SK-N-SH (cell line): ENCODE data around the gene TBC1D21. TPM values are rescaled to one million over a fixed set of nuclear protein-coding genes. Genes with fewer than 3 reads are reported as not detected.

Experiments
- CTCF ChIA-PET: fragments of 300-600, 350-600 bp; formaldehyde crosslinking; extraction: SDS; loops from one replicate; lab custom pipeline; 2021; lab: Yijun Ruan, JAX
- POLR2A ChIA-PET: fragments of 350-600 bp; sonication (Branson Sonifier 250); formaldehyde crosslinking; extraction: SDS; loops from one replicate; lab custom pipeline; 2020; ENCODE audit warnings: antibody characterized with exemption, inconsistent platforms; lab: Yijun Ruan, JAX
- DNase-seq: peaks from one replicate; pipeline ENCODE4 v3.0.0; 2012
- H2AFZ ChIP-seq: fragments of 200-600 bp; sonication (generic); 2 replicates; pipeline ENCODE4 v1.8.1; 2016; ENCODE audit warnings: antibody characterized with exemption, mild to moderate bottlenecking, low read depth
- H3F3A ChIP-seq: fragments of 200-600 bp; sonication (generic); replicated peaks from 2 replicates; pipeline ENCODE3; 2016; ENCODE audit warnings: antibody characterized with exemption, mild to moderate bottlenecking; ENCODE audit not compliant: insufficient read depth
- H3K27ac ChIP-seq, 2 experiments: fragments of 200-500 bp in 1 of 2; fragments of 200-600 bp in 1 of 2; sonication (Bioruptor generic) in 1 of 2; sonication (generic), shearing (Covaris generic) in 1 of 2; 2 replicates each; pipeline versions ENCODE4 v1.5.1 to v1.6.1; 2014 to 2016; ENCODE audit warnings: low read depth in 2 of 2, inconsistent platforms in 1 of 2, low read length in 1 of 2, mild to moderate bottlenecking in 1 of 2, mixed read lengths in 1 of 2
- H3K27me3 ChIP-seq: fragments of 200-600 bp; sonication (generic), shearing (Covaris generic); 2 replicates; pipeline ENCODE4 v1.6.1; 2016; ENCODE audit warnings: mixed run types; ENCODE audit not compliant: insufficient read depth
- H3K36me3 ChIP-seq, 2 experiments: fragments of 200-500 bp in 1 of 2; fragments of 200-600 bp in 1 of 2; sonication (Bioruptor generic) in 1 of 2; sonication (generic) in 1 of 2; replicated peaks in 1 of 2; 2 replicates each; pipeline versions ENCODE3 to v1.5.1; 2014 to 2016; ENCODE audit warnings: low read length in 1 of 2, mild to moderate bottlenecking in 1 of 2; ENCODE audit not compliant: insufficient read depth in 2 of 2, control insufficient read depth in 1 of 2
- H3K4me1 ChIP-seq, 2 experiments: fragments of 200-500 bp in 1 of 2; fragments of 200-600 bp in 1 of 2; sonication (Bioruptor generic) in 1 of 2; sonication (generic), shearing (Covaris generic) in 1 of 2; 2 replicates each; pipeline versions ENCODE4 v1.5.1 to v1.6.1; 2014 to 2016; ENCODE audit warnings: low read depth in 1 of 2, low read length in 1 of 2, mixed run types in 1 of 2; ENCODE audit not compliant: insufficient read depth in 2 of 2, control insufficient read depth in 1 of 2
- H3K4me2 ChIP-seq: fragments of 200-600 bp; sonication (generic), shearing (Covaris generic); 2 replicates; pipeline ENCODE4 v1.6.1; 2017; ENCODE audit warnings: mixed run types
- H3K4me3 ChIP-seq, 2 experiments: fragments of 200-500 bp in 1 of 2; fragments of 200-600 bp in 1 of 2; sonication (Bioruptor generic) in 1 of 2; sonication (generic), shearing (Covaris generic) in 1 of 2; 2 replicates each; pipeline versions ENCODE4 v1.5.1 to v1.8.1; 2014 to 2016; ENCODE audit warnings: low read depth in 2 of 2, inconsistent platforms in 1 of 2, low read length in 1 of 2, mild to moderate bottlenecking in 1 of 2, mixed read lengths in 1 of 2, moderate library complexity in 1 of 2
- H3K79me2 ChIP-seq: fragments of 200-600 bp; sonication (generic); 2 replicates; pipeline ENCODE4 v1.8.1; 2017; ENCODE audit warnings: mild to moderate bottlenecking; ENCODE audit not compliant: insufficient read depth
- H3K9ac ChIP-seq: fragments of 200-600 bp; sonication (generic); 2 replicates; pipeline ENCODE4 v1.6.1; 2017; ENCODE audit warnings: mixed run types
- H3K9me2 ChIP-seq: fragments of 200-600 bp; sonication (generic); 2 replicates; pipeline ENCODE4 v1.6.1; 2017; ENCODE audit warnings: mixed run types
- H3K9me3 ChIP-seq: fragments of 200-600 bp; sonication (generic); 2 replicates; pipeline ENCODE4 v1.6.1; 2017; ENCODE audit warnings: mixed run types, mild to moderate bottlenecking, moderate library complexity
- H4K20me1 ChIP-seq: fragments of 200-600 bp; sonication (generic); 2 replicates; pipeline ENCODE4 v1.6.1; 2017; ENCODE audit warnings: mild to moderate bottlenecking, mixed run types; ENCODE audit not compliant: insufficient read depth
- ELF1 ChIP-seq: IDR thresholded peaks from 2 replicates; pipeline ENCODE4 v1.4.0; 2012
- EP300 ChIP-seq, 2 experiments: IDR thresholded peaks; 2 replicates each; pipeline versions ENCODE4 v1.4.0 to v1.6.1; 2012; ENCODE audit warnings: borderline replicate concordance in 1 of 2, low read depth in 1 of 2, low read length in 1 of 2
- EZH2phosphoT487 ChIP-seq: fragments of 200-600 bp; sonication (generic); IDR thresholded peaks from 2 replicates; pipeline ENCODE4 v1.6.1; 2017; ENCODE audit warnings: low read depth, mixed run types, mild to moderate bottlenecking, antibody characterized with exemption, moderate library complexity, borderline replicate concordance
- FOSL2 ChIP-seq: IDR thresholded peaks from 2 replicates; pipeline ENCODE4 v1.4.0; 2012; ENCODE audit warnings: low read depth, mild to moderate bottlenecking, moderate library complexity, borderline replicate concordance
- FOXJ3 ChIP-seq: sonication (generic); formaldehyde crosslinking; IDR thresholded peaks from 2 replicates; pipeline ENCODE4 v1.5.1; 2020; ENCODE audit warnings: mild to moderate bottlenecking, missing genetic modification reagents
- GABPA ChIP-seq: IDR thresholded peaks from 2 replicates; pipeline ENCODE4 v1.4.0; 2012; ENCODE audit warnings: low read depth, mild to moderate bottlenecking
- GATA2 ChIP-seq: sonication (generic); formaldehyde crosslinking; IDR thresholded peaks from 2 replicates; pipeline ENCODE4 v1.5.0; 2020; ENCODE audit warnings: mild to moderate bottlenecking, missing genetic modification reagents
- MEF2A ChIP-seq: IDR thresholded peaks from 2 replicates; pipeline ENCODE4 v1.4.0; 2012; ENCODE audit warnings: low read depth, borderline replicate concordance
- MXI1 ChIP-seq: IDR thresholded peaks from 2 replicates; pipeline ENCODE4 v1.6.1; 2012; ENCODE audit warnings: mild to moderate bottlenecking, low read depth, low read length, improper control_type of control experiment
- NFIC ChIP-seq: IDR thresholded peaks from 2 replicates; pipeline ENCODE4 v1.4.0; 2012; ENCODE audit warnings: borderline replicate concordance
- RAD21 ChIP-seq: IDR thresholded peaks from 2 replicates; pipeline ENCODE4 v1.6.1; 2012; ENCODE audit warnings: mild to moderate bottlenecking, low read length
- RFX5 ChIP-seq: IDR thresholded peaks from 2 replicates; pipeline ENCODE4 v1.6.1; 2012; ENCODE audit warnings: mild to moderate bottlenecking, improper control_type of control experiment, low read length
- SMC3 ChIP-seq: IDR thresholded peaks from 2 replicates; pipeline ENCODE4 v1.6.1; 2012; ENCODE audit warnings: low read depth, low read length, improper control_type of control experiment
- TAF1 ChIP-seq: IDR thresholded peaks from 2 replicates; pipeline ENCODE4 v1.6.1; 2012; ENCODE audit warnings: low read depth, mild to moderate bottlenecking, low read length, moderate library complexity, borderline replicate concordance
- TCF12 ChIP-seq: IDR thresholded peaks from 2 replicates; pipeline ENCODE4 v1.4.0; 2012
- YY1 ChIP-seq: IDR thresholded peaks from 2 replicates; pipeline ENCODE4 v1.4.0; 2012; ENCODE audit warnings: low read depth, mild to moderate bottlenecking
- WGBS: methylation state at CpG from one replicate; pipeline ENCODE4 v1.1.6; 2017; ENCODE audit warnings: low lambda C conversion rate; 5-methylcytosine and 5-hydroxymethylcytosine counted together
- polyA plus RNA-seq, 3 experiments: library from polyadenylated mRNA; depleted of rRNA; stranded (reverse); fragments of >200 nt; gene quantifications; 2 replicates each; pipeline ENCODE4 v1.2.3, GENCODE V29; 2012
- TF ChIP-seq, protein P1 (sequence below): fragments of 200-600 bp; sonication (generic); IDR thresholded peaks from 2 replicates; pipeline ENCODE4 v1.6.1; 2017; ENCODE audit warnings: antibody characterized with exemption, mild to moderate bottlenecking, moderate library complexity
- TF ChIP-seq, protein P2 (sequence below): fragments of 150-350 bp; IDR thresholded peaks from 2 replicates; pipeline ENCODE4 v1.6.1; 2016; ENCODE audit warnings: mild to moderate bottlenecking, low read depth, low read length
- TF ChIP-seq, protein P3 (sequence below): IDR thresholded peaks from 2 replicates; pipeline ENCODE4 v1.4.0; 2012; ENCODE audit warnings: low read depth, borderline replicate concordance
- TF ChIP-seq, protein P4 (sequence below): IDR thresholded peaks from 2 replicates; pipeline ENCODE4 v1.4.0; 2012; ENCODE audit warnings: low read depth, borderline replicate concordance

TBC1D21 gene
- polyA plus RNA-seq, 1 of the 3 experiments (the other 2 are of a cell fraction): not detected

DNA sequence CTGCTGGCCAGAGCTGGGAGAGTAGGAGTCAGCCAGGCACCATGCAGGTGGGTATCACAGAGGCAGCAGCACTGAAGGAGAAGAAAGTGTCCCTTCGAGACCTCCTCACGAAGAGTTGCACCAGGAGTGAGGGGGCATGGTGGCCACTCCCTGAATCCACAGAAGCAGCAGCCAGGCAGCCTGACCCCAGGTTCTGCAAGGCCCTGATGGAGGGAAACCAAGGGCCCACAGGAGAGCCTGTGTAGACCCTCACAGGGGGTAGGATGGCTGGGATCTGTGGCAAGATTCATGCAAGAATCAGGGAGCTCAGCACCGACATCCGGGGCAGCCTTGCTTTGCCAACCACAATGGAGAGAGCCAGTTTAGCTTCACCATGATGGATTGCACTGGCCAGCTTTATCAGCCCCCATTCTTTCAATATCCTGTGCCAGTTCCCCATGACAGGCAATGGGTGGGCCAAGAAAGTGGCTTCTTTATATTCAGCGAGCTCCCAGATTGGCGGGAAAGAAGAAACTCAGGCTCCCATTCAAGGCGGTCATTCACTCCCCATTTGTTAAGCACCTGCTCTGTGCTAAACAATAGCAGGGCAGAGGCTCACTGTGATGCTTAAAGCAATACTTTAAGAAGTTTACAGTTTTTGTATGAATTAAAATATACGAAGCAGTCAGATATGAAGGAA, 33.5 kb upstream of the TBC1D21 start (continued):
- TF ChIP-seq, protein P1, sequence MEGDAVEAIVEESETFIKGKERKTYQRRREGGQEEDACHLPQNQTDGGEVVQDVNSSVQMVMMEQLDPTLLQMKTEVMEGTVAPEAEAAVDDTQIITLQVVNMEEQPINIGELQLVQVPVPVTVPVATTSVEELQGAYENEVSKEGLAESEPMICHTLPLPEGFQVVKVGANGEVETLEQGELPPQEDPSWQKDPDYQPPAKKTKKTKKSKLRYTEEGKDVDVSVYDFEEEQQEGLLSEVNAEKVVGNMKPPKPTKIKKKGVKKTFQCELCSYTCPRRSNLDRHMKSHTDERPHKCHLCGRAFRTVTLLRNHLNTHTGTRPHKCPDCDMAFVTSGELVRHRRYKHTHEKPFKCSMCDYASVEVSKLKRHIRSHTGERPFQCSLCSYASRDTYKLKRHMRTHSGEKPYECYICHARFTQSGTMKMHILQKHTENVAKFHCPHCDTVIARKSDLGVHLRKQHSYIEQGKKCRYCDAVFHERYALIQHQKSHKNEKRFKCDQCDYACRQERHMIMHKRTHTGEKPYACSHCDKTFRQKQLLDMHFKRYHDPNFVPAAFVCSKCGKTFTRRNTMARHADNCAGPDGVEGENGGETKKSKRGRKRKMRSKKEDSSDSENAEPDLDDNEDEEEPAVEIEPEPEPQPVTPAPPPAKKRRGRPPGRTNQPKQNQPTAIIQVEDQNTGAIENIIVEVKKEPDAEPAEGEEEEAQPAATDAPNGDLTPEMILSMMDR: no peak
- TF ChIP-seq FOSL2: no peak
- TF ChIP-seq, all 33 proteins: peak for 0

DNA sequence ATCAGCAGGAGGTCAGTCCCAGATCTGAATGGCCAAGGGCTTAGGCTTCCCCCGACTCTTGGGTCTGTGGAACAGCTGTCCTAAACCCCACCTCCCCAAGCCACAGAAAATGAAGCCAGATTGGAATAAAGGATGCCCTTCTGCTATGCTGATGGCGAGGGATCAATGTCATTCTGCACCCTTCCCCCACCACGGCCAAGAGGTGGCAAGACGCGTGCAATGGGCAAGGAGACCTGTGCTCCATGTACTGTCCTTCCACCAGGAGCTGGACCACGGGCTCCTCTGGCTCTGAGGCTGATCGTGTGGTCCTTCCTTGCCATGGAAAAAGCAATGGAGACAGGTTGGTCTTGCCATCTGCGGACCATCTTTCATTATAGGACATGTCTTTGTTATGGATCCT, 32.6 kb upstream of the TBC1D21 start:
- no peaks in the 10 kb centered on the region for H3K9me3 ChIP-seq
- peaks cover 39% of the 10 kb centered on the region for H3K27me3 ChIP-seq
- no peaks in the 10 kb centered on the region for H4K20me1 ChIP-seq
- ChIA-PET CTCF (interaction anchor here (1.0 to 2.0 kb wide), 4 partner anchors 10 to 57 kb away, joined by 3 to 9 read pairs (median 6); partner anchors contain the start of gene TBC1D21), POLR2A (no interaction called here)
- TF ChIP-seq, protein P2, sequence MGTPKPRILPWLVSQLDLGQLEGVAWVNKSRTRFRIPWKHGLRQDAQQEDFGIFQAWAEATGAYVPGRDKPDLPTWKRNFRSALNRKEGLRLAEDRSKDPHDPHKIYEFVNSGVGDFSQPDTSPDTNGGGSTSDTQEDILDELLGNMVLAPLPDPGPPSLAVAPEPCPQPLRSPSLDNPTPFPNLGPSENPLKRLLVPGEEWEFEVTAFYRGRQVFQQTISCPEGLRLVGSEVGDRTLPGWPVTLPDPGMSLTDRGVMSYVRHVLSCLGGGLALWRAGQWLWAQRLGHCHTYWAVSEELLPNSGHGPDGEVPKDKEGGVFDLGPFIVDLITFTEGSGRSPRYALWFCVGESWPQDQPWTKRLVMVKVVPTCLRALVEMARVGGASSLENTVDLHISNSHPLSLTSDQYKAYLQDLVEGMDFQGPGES: no peak
- TF ChIP-seq GATA2 (no peak), EZH2phosphoT487 (no peak), TCF12 (no peak), TAF1 (no peak), EP300 (IDR thresholded peaks at IDR 0.05; ENCODE audit: borderline replicate concordance in 1 of 2, low read depth in 1 of 2, low read length in 1 of 2) (no peak), YY1 (no peak), SMC3 (no peak), MXI1 (no peak), FOXJ3 (CRISPR knock-in tag) (no peak), MEF2A (no peak), RAD21 (no peak), GABPA (no peak), ELF1 (no peak), NFIC (no peak), RFX5 (no peak)
- TF ChIP-seq, protein P3, sequence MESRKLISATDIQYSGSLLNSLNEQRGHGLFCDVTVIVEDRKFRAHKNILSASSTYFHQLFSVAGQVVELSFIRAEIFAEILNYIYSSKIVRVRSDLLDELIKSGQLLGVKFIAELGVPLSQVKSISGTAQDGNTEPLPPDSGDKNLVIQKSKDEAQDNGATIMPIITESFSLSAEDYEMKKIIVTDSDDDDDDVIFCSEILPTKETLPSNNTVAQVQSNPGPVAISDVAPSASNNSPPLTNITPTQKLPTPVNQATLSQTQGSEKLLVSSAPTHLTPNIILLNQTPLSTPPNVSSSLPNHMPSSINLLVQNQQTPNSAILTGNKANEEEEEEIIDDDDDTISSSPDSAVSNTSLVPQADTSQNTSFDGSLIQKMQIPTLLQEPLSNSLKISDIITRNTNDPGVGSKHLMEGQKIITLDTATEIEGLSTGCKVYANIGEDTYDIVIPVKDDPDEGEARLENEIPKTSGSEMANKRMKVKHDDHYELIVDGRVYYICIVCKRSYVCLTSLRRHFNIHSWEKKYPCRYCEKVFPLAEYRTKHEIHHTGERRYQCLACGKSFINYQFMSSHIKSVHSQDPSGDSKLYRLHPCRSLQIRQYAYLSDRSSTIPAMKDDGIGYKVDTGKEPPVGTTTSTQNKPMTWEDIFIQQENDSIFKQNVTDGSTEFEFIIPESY: no peak
- TF ChIP-seq, protein P4, sequence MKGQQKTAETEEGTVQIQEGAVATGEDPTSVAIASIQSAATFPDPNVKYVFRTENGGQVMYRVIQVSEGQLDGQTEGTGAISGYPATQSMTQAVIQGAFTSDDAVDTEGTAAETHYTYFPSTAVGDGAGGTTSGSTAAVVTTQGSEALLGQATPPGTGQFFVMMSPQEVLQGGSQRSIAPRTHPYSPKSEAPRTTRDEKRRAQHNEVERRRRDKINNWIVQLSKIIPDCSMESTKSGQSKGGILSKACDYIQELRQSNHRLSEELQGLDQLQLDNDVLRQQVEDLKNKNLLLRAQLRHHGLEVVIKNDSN: no peak
- no peak overlapping the region for H2AFZ ChIP-seq
- 49% methylated on average over 7 of the region's 8 CpGs for WGBS
- H3K4me3 ChIP-seq: no peak overlapping the region
- H3F3A ChIP-seq: no peaks in the 10 kb centered on the region
- H3K27ac ChIP-seq: no peak overlapping the region
- no peak for DNase-seq
- H3K36me3 ChIP-seq: no peaks in the 10 kb centered on the region
- no peak overlapping the region for H3K4me2 ChIP-seq
- H3K4me1 ChIP-seq: peaks cover 0 to 53% of the 10 kb centered on the region in 2 experiments; a peak in 1 of 4 replicates
- no peak overlapping the region for H3K9ac ChIP-seq
- no peaks in the 10 kb centered on the region for H3K9me2 ChIP-seq
- no peaks in the 10 kb centered on the region for H3K79me2 ChIP-seq
